HEK293 (cell line): ENCODE measurements around the gene SLC25A1.

ENCODE experiments used
- TF ChIP-seq, protein P1 (sequence below): fragments of 450-650 bp; formaldehyde crosslinking; IDR thresholded peaks from 2 replicates; pipeline ENCODE4 v1.5.1; 2017; ENCODE audit warnings: missing biosample characterization, missing genetic modification characterization
- TF ChIP-seq, protein P2 (sequence below): fragments of 450-650 bp; formaldehyde crosslinking; IDR thresholded peaks from 2 replicates; pipeline ENCODE4 v1.5.1; 2016; ENCODE audit warnings: missing biosample characterization, missing genetic modification characterization

DNA sequence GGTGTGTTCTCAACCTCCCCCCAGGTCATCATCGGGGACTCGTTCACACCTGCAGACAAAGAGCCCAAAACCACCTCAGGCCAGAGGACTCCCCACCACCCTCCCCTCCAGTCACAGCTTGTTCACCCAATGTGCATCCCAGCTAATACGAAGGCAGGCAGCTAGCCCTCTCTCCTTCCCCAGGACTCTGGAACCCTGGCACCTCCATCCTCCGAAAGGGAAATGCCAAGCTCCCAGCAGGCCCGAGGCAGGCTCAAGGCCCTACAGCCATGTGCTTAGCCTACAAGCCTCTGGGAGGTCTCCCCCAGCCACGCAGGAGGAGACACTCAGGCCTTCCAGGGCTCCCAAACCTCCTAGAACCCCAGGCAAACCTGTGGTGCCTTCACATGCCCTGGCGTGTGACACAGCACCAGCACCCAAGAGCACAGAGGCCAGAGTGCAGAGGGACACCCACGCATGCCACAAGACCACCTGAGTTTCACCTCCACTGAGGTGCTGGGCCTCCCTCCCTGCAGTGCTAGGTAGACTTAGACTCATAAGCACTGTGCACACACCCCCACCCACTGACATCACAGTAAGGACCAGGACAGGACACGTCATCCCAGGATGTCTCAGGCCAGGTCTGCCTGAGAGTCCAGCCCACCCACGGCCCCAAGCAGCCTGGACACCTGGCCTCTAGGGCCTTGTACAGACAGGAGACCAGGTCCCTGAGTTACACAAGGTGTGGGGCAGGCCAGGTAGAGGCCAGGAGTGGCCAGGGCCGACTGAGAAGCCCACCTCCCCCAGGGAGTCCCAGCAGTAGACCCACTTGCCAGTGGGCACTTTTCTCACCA lies 40.9 kb downstream of the SLC25A1 start:
- TF ChIP-seq, protein P1, sequence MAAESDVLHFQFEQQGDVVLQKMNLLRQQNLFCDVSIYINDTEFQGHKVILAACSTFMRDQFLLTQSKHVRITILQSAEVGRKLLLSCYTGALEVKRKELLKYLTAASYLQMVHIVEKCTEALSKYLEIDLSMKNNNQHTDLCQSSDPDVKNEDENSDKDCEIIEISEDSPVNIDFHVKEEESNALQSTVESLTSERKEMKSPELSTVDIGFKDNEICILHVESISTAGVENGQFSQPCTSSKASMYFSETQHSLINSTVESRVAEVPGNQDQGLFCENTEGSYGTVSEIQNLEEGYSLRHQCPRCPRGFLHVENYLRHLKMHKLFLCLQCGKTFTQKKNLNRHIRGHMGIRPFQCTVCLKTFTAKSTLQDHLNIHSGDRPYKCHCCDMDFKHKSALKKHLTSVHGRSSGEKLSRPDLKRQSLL (tag by site-specific recombination) = no peak
- TF ChIP-seq, protein P2, sequence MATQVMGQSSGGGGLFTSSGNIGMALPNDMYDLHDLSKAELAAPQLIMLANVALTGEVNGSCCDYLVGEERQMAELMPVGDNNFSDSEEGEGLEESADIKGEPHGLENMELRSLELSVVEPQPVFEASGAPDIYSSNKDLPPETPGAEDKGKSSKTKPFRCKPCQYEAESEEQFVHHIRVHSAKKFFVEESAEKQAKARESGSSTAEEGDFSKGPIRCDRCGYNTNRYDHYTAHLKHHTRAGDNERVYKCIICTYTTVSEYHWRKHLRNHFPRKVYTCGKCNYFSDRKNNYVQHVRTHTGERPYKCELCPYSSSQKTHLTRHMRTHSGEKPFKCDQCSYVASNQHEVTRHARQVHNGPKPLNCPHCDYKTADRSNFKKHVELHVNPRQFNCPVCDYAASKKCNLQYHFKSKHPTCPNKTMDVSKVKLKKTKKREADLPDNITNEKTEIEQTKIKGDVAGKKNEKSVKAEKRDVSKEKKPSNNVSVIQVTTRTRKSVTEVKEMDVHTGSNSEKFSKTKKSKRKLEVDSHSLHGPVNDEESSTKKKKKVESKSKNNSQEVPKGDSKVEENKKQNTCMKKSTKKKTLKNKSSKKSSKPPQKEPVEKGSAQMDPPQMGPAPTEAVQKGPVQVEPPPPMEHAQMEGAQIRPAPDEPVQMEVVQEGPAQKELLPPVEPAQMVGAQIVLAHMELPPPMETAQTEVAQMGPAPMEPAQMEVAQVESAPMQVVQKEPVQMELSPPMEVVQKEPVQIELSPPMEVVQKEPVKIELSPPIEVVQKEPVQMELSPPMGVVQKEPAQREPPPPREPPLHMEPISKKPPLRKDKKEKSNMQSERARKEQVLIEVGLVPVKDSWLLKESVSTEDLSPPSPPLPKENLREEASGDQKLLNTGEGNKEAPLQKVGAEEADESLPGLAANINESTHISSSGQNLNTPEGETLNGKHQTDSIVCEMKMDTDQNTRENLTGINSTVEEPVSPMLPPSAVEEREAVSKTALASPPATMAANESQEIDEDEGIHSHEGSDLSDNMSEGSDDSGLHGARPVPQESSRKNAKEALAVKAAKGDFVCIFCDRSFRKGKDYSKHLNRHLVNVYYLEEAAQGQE = no peak
